ENCODE data around the gene HCN4. TPM values are rescaled to one million over a fixed set of nuclear protein-coding genes. Genes with fewer than 3 reads are reported as not detected.

HCN4 gene
- total RNA-seq, 1 donor from 2014 or later, result 0.41 TPM

- H3K4me1 Mint-ChIP-seq, result peaks cover 4% of the 10 kb centered on the region
- peaks cover 21% of the 10 kb centered on the region for H3K27me3 Mint-ChIP-seq (ENCODE audit: insufficient read depth, low read depth)
These were observed 11.9 kb upstream of the HCN4 start for GRCh38 chr15:73380661-73381060.

GRCh38 chr15:73378089-73378488 lies 9.3 kb upstream of the HCN4 start:
- Histone ChIP-seq H3K4me2 (no peak overlapping the region), H3K4me3 (no peak overlapping the region), H3K79me2 (ENCODE audit: low read depth) (no peaks in the 10 kb centered on the region), H4K20me1 (ENCODE audit: low read depth) (no peaks in the 10 kb centered on the region), H3K9me3 (ENCODE audit: low read depth) (no peaks in the 10 kb centered on the region), H3K4me1 (no peaks in the 10 kb centered on the region), H3F3A (ENCODE audit: low read depth) (no peaks in the 10 kb centered on the region), H3K27me3 (no peaks in the 10 kb centered on the region), H3K9ac (no peak overlapping the region), H2AFZ (replicated peaks) (no peak overlapping the region), H3K36me3 (no peaks in the 10 kb centered on the region), H3K27ac (no peak overlapping the region)
- Mint-ChIP-seq H3K27ac (no peak overlapping the region), H3K9me3 (peaks cover 11% of the 10 kb centered on the region), H3K4me1 (peaks cover 13% of the 10 kb centered on the region), H3K27me3 (ENCODE audit: insufficient read depth, low read depth) (peaks cover 28% of the 10 kb centered on the region), H3K36me3 (no peaks in the 10 kb centered on the region), H3K4me3 (no peak overlapping the region)
- TF ChIP-seq EZH2 (IDR thresholded peaks at IDR 0.05) (no peak), CTCF (IDR thresholded peaks at IDR 0.05) (no peak), EZH2phosphoT487 (IDR thresholded peaks at IDR 0.05) (no peak)
- DNase-seq (ENCODE audit: low spot score), result no peak

More at GRCh38 chr15:73380661-73381060, 11.9 kb upstream of the HCN4 start:
- Histone ChIP-seq H3K9ac (no peak overlapping the region), H3K27me3 (no peaks in the 10 kb centered on the region), H3K36me3 (no peaks in the 10 kb centered on the region), H4K20me1 (ENCODE audit: low read depth) (no peaks in the 10 kb centered on the region), H3K9me3 (ENCODE audit: low read depth) (no peaks in the 10 kb centered on the region), H3K4me3 (no peak overlapping the region), H3K4me1 (no peaks in the 10 kb centered on the region), H3K27ac (no peak overlapping the region), H2AFZ (replicated peaks) (no peak overlapping the region), H3F3A (ENCODE audit: low read depth) (no peaks in the 10 kb centered on the region), H3K79me2 (ENCODE audit: low read depth) (no peaks in the 10 kb centered on the region), H3K4me2 (no peak overlapping the region)
- Mint-ChIP-seq H3K27ac (no peak overlapping the region), H3K9me3 (peaks cover 11% of the 10 kb centered on the region), H3K4me3 (no peak overlapping the region), H3K36me3 (no peaks in the 10 kb centered on the region)
- TF ChIP-seq CTCF (IDR thresholded peaks at IDR 0.05) (no peak), EZH2 (IDR thresholded peaks at IDR 0.05) (no peak), EZH2phosphoT487 (IDR thresholded peaks at IDR 0.05) (no peak)
- DNase-seq (ENCODE audit: low spot score), result no peak

GRCh38 chr15:73375755-73376305 lies 7.1 kb upstream of the HCN4 start:
- Mint-ChIP-seq H3K9me3 (peaks cover 3% of the 10 kb centered on the region), H3K4me3 (no peak overlapping the region), H3K27me3 (ENCODE audit: insufficient read depth, low read depth) (peaks cover 30% of the 10 kb centered on the region), H3K36me3 (no peaks in the 10 kb centered on the region), H3K4me1 (peaks cover 19% of the 10 kb centered on the region), H3K27ac (no peak overlapping the region)
- Histone ChIP-seq H2AFZ (replicated peaks) (no peak overlapping the region), H3K9ac (no peak overlapping the region), H3K4me2 (no peak overlapping the region), H3K36me3 (no peaks in the 10 kb centered on the region), H4K20me1 (ENCODE audit: low read depth) (no peaks in the 10 kb centered on the region), H3K4me3 (no peak overlapping the region), H3K9me3 (ENCODE audit: low read depth) (no peaks in the 10 kb centered on the region), H3K79me2 (ENCODE audit: low read depth) (no peaks in the 10 kb centered on the region), H3F3A (ENCODE audit: low read depth) (no peaks in the 10 kb centered on the region), H3K27ac (no peak overlapping the region), H3K27me3 (peaks cover 12% of the 10 kb centered on the region), H3K4me1 (no peaks in the 10 kb centered on the region)
- TF ChIP-seq EZH2phosphoT487 (IDR thresholded peaks at IDR 0.05), result no peak
- TF ChIP-seq EZH2 (IDR thresholded peaks at IDR 0.05), result no peak
- no peak for TF ChIP-seq CTCF (IDR thresholded peaks at IDR 0.05)
- DNase-seq (ENCODE audit: low spot score), result no peak

Data from neural progenitor cell (in vitro differentiated cells).